HepG2 (cell line): Measurements from ENCODE around the gene SH3PXD2A. TPM values are rescaled to one million over a fixed set of nuclear protein-coding genes. Genes with fewer than 3 reads are reported as not detected.

Source experiments
- FOXA1 ChIP-seq, 2 experiments: fragments of 450-650 bp in 1 of 2; sonication (generic) in 1 of 2; formaldehyde crosslinking in 1 of 2; IDR thresholded peaks; 2 replicates each; pipeline versions ENCODE4 v1.4.0 to v1.6.1; 2016 to 2020; ENCODE audit warnings: missing genetic modification reagents in 1 of 2
- FOXO1 ChIP-seq: sonication (generic); formaldehyde crosslinking; IDR thresholded peaks from 2 replicates; pipeline ENCODE4 v1.4.0; 2020; ENCODE audit warnings: missing genetic modification reagents
- GFI1 ChIP-seq: sonication (generic); formaldehyde crosslinking; IDR thresholded peaks from 2 replicates; pipeline ENCODE4 v1.5.0; 2020; ENCODE audit warnings: missing genetic modification reagents, mild to moderate bottlenecking, borderline replicate concordance
- HCFC1 ChIP-seq: fragments of 150-350 bp; IDR thresholded peaks from 2 replicates; pipeline ENCODE4 v1.6.1; 2014; ENCODE audit warnings: low read depth, low read length
- HNF4G ChIP-seq, 2 experiments: sonication (generic) in 1 of 2; formaldehyde crosslinking in 1 of 2; IDR thresholded peaks; 2 replicates each; pipeline versions ENCODE4 v1.4.0 to v1.6.1; 2011 to 2020; ENCODE audit warnings: borderline replicate concordance in 2 of 2, low read depth in 2 of 2, mild to moderate bottlenecking in 2 of 2, low read length in 1 of 2, missing genetic modification reagents in 1 of 2, moderate library complexity in 1 of 2
- ISL2 ChIP-seq: sonication (generic); formaldehyde crosslinking; IDR thresholded peaks from 2 replicates; pipeline ENCODE4 v1.5.0; 2020; ENCODE audit warnings: missing genetic modification reagents
- KDM1A ChIP-seq: IDR thresholded peaks from 2 replicates; pipeline ENCODE4 v1.6.1; 2016; ENCODE audit warnings: missing compliant biosample characterization
- MIER3 ChIP-seq: IDR thresholded peaks from 2 replicates; pipeline ENCODE4 v1.6.1; 2016; ENCODE audit warnings: missing compliant biosample characterization, borderline replicate concordance
- NR2F2 ChIP-seq: IDR thresholded peaks from 2 replicates; pipeline ENCODE4 v1.6.1; 2012; ENCODE audit warnings: low read depth, inconsistent platforms, borderline replicate concordance
- POLR2AphosphoS5 ChIP-seq: IDR thresholded peaks from 2 replicates; pipeline ENCODE4 v1.6.1; 2012; ENCODE audit warnings: low read depth, low read length
- RARG ChIP-seq: sonication (generic); formaldehyde crosslinking; IDR thresholded peaks from 2 replicates; pipeline ENCODE4 v1.4.0; 2020; ENCODE audit warnings: low read depth, mild to moderate bottlenecking, missing genetic modification reagents
- STAG1 ChIP-seq: sonication (generic); formaldehyde crosslinking; IDR thresholded peaks from 2 replicates; pipeline ENCODE4 v1.4.0; 2020; ENCODE audit warnings: missing genetic modification reagents
- XRCC5 ChIP-seq: fragments of 200-400 bp; formaldehyde crosslinking; optimal IDR thresholded peaks from 2 replicates; pipeline ENCODE3; 2017; ENCODE audit warnings: mild to moderate bottlenecking, low read length
- ZBTB20 ChIP-seq: sonication (generic); formaldehyde crosslinking; IDR thresholded peaks from 2 replicates; pipeline ENCODE4 v1.8.1; 2023; ENCODE audit warnings: missing genetic modification reagents, low read depth, mild to moderate bottlenecking, borderline replicate concordance
- ZEB1 ChIP-seq: IDR thresholded peaks from 2 replicates; pipeline ENCODE4 v1.6.1; 2012; ENCODE audit warnings: mild to moderate bottlenecking, low read depth, inconsistent platforms; ENCODE audit not compliant: insufficient replicate concordance
- ZNF264 ChIP-seq: sonication (generic); formaldehyde crosslinking; IDR thresholded peaks from 2 replicates; pipeline ENCODE4 v1.4.0; 2020; ENCODE audit warnings: missing genetic modification reagents
- ZNF44 ChIP-seq: sonication (generic); formaldehyde crosslinking; IDR thresholded peaks from 2 replicates; pipeline ENCODE4 v1.5.1; 2020; ENCODE audit warnings: mild to moderate bottlenecking, missing genetic modification reagents
- ZNF605 ChIP-seq: sonication (generic); formaldehyde crosslinking; IDR thresholded peaks from 2 replicates; pipeline ENCODE4 v1.8.0; 2022; ENCODE audit warnings: mild to moderate bottlenecking, missing genetic modification reagents
- ZSCAN29 ChIP-seq: sonication (generic); formaldehyde crosslinking; conservative IDR thresholded peaks from 2 replicates; pipeline ENCODE4 v1.4.0; 2020; ENCODE audit warnings: mild to moderate bottlenecking, missing genetic modification reagents
- ZSCAN31 ChIP-seq: sonication (generic); formaldehyde crosslinking; IDR thresholded peaks from 2 replicates; pipeline ENCODE4 v1.5.0; 2020; ENCODE audit warnings: low read depth, mild to moderate bottlenecking, missing genetic modification reagents
- polyA plus RNA-seq, 8 experiments: library from polyadenylated mRNA; depleted of rRNA in 3 of 8; stranded (reverse) in 7 of 8; unstranded in 1 of 8; fragments of >200 nt; fragmentation: Illumina TruSeq in 4 of 8; extraction: Trizol in 4 of 8; gene quantifications; 2 replicates each; pipeline versions ENCODE4 v1.2.1 to v1.2.3, GENCODE V29; 2011 to 2016; ENCODE audit warnings: low read depth in 4 of 8, missing spikeins in 1 of 8, mixed read lengths in 1 of 8; ENCODE audit not compliant: insufficient read depth in 1 of 8
- total RNA-seq, 5 experiments: library from RNA; depleted of rRNA; stranded (reverse); fragments of >200 nt; fragmentation: Illumina TruSeq; extraction: Trizol; gene quantifications; 2 replicates each; pipeline ENCODE4 v1.2.3, GENCODE V29; 2016; ENCODE audit warnings: low read depth in 1 of 5
- TF ChIP-seq, protein P1 (sequence below): sonication (generic); formaldehyde crosslinking; IDR thresholded peaks from 2 replicates; pipeline ENCODE4 v1.5.1; 2020; ENCODE audit warnings: missing genetic modification reagents, mild to moderate bottlenecking, borderline replicate concordance
- TF ChIP-seq, protein P2 (sequence below): sonication (generic); formaldehyde crosslinking; IDR thresholded peaks from 2 replicates; pipeline ENCODE4 v1.4.0; 2020; ENCODE audit warnings: missing genetic modification reagents

Gene SH3PXD2A
- total and polyA plus RNA-seq, 2 of the 13 experiments (the other 11 are each of a cell fraction or from before 2014, with no cell fraction given) = 11.1 to 11.3 TPM

DNA sequence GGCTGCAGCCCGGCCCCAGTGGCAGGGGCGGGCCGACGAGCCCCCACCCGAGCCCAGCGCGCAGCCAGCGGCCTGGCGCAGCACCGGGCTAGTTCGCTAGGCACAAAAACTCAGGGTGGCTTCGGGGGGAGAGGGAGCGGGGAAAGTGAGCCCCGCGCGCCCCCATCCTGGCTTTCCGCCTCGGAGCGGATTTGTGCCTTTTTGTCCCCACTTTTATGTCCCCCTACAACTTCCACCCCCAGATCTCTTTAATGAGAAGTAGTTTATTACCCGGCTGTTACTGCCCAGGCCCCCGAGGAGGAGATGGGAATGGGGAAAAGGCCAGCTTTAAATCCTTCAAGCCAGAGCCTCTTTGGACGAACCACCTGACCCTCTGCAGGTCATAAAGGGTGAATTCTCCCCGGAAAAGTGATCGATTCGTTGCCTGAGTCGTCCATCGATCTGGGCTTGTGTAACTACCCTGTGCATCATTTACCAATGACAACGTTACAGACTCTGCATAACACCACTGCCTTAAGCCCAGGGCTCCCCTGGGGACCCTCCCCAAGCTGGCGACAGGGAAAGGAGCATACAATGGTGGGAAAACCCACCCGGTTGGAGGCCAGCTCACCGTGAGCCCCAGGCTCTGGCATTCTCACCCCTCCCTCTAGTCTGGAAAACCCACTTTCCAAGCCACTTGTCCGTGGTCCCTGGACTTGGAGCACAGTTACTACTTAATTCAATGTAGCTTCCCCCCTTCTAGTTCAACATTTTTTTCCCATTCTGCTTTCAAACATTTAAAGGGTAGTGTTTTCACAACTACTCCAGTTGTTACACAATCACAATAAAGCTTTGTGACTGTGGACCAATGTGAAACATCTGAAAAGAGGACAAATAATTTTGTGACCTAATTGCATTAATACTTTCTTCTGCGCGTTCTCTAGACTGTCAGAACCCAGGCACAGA, 748 bp upstream of the SH3PXD2A start (continued):
- TF ChIP-seq MIER3 = peak; percentile 81; the same call in 1 of the 2 replicates
- TF ChIP-seq ZEB1 = peak; percentile 59
- TF ChIP-seq NR2F2 = peak; percentile 92
- TF ChIP-seq XRCC5 = peak; percentile 21
- TF ChIP-seq GFI1 (CRISPR knock-in tag) = no peak
- TF ChIP-seq ZBTB20 (CRISPR knock-in tag) = peak; percentile 68; the same call in 1 of the 2 replicates
- peak; percentile 5; the same call in 1 of the 2 replicates for TF ChIP-seq STAG1
- TF ChIP-seq HNF4G (IDR thresholded peaks at IDR 0.05; ENCODE audit: borderline replicate concordance, low read depth, low read length) = peak; percentile 55; the same call in 1 of the 2 replicates
- 0 out of 2 replicates have a peak, but pooled peaks have one; percentile 81 for TF ChIP-seq HNF4G (CRISPR knock-in tag; IDR thresholded peaks at IDR 0.05; ENCODE audit: borderline replicate concordance, low read depth)
- TF ChIP-seq, protein P1, sequence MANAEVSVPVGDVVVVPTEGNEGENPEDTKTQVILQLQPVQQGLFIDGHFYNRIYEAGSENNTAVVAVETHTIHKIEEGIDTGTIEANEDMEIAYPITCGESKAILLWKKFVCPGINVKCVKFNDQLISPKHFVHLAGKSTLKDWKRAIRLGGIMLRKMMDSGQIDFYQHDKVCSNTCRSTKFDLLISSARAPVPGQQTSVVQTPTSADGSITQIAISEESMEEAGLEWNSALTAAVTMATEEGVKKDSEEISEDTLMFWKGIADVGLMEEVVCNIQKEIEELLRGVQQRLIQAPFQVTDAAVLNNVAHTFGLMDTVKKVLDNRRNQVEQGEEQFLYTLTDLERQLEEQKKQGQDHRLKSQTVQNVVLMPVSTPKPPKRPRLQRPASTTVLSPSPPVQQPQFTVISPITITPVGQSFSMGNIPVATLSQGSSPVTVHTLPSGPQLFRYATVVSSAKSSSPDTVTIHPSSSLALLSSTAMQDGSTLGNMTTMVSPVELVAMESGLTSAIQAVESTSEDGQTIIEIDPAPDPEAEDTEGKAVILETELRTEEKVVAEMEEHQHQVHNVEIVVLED (CRISPR knock-in tag) = no peak
- TF ChIP-seq ZSCAN29 (CRISPR knock-in tag) = peak; percentile 61; the same call in 1 of the 2 replicates
- TF ChIP-seq HCFC1 = no peak
- peak; percentile 70; the same call in 1 of the 2 replicates for TF ChIP-seq ZNF264 (CRISPR knock-in tag)
- TF ChIP-seq ISL2 (CRISPR knock-in tag) = peak; percentile 73; the same call in 1 of the 2 replicates
- TF ChIP-seq, protein P2, sequence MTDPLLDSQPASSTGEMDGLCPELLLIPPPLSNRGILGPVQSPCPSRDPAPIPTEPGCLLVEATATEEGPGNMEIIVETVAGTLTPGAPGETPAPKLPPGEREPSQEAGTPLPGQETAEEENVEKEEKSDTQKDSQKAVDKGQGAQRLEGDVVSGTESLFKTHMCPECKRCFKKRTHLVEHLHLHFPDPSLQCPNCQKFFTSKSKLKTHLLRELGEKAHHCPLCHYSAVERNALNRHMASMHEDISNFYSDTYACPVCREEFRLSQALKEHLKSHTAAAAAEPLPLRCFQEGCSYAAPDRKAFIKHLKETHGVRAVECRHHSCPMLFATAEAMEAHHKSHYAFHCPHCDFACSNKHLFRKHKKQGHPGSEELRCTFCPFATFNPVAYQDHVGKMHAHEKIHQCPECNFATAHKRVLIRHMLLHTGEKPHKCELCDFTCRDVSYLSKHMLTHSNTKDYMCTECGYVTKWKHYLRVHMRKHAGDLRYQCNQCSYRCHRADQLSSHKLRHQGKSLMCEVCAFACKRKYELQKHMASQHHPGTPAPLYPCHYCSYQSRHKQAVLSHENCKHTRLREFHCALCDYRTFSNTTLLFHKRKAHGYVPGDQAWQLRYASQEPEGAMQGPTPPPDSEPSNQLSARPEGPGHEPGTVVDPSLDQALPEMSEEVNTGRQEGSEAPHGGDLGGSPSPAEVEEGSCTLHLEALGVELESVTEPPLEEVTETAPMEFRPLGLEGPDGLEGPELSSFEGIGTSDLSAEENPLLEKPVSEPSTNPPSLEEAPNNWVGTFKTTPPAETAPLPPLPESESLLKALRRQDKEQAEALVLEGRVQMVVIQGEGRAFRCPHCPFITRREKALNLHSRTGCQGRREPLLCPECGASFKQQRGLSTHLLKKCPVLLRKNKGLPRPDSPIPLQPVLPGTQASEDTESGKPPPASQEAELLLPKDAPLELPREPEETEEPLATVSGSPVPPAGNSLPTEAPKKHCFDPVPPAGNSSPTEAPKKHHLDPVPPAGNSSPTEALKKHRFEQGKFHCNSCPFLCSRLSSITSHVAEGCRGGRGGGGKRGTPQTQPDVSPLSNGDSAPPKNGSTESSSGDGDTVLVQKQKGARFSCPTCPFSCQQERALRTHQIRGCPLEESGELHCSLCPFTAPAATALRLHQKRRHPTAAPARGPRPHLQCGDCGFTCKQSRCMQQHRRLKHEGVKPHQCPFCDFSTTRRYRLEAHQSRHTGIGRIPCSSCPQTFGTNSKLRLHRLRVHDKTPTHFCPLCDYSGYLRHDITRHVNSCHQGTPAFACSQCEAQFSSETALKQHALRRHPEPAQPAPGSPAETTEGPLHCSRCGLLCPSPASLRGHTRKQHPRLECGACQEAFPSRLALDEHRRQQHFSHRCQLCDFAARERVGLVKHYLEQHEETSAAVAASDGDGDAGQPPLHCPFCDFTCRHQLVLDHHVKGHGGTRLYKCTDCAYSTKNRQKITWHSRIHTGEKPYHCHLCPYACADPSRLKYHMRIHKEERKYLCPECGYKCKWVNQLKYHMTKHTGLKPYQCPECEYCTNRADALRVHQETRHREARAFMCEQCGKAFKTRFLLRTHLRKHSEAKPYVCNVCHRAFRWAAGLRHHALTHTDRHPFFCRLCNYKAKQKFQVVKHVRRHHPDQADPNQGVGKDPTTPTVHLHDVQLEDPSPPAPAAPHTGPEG = no peak
- TF ChIP-seq ZNF605 (CRISPR knock-in tag) = no peak; the same call in none of the 2 replicates
- no peak for TF ChIP-seq RARG (CRISPR knock-in tag)
- TF ChIP-seq FOXO1 (CRISPR knock-in tag) = peak; percentile 75; the same call in 1 of the 2 replicates
- TF ChIP-seq KDM1A = peak; percentile 54; the same call in 1 of the 2 replicates
- no peak for TF ChIP-seq FOXA1 (IDR thresholded peaks at IDR 0.05)
- TF ChIP-seq FOXA1 (CRISPR knock-in tag; IDR thresholded peaks at IDR 0.05) = no peak
- TF ChIP-seq ZSCAN31 (CRISPR knock-in tag) = no peak
- peak; percentile 51 for TF ChIP-seq POLR2AphosphoS5
- no peak for TF ChIP-seq ZNF44 (CRISPR knock-in tag)
